K562 (cell line): ENCODE measurements around the gene PHACTR3. TPM values are rescaled to one million over a fixed set of nuclear protein-coding genes. Genes with fewer than 3 reads are reported as not detected.

Source experiments
- ATAC-seq: fragments of 200-7000 bp; cut with Tn5 transposase; 3 replicates; pipeline ENCODE4 v1.9.1; 2020; ENCODE audit warnings: moderate library complexity
- BruUV-seq: library from RNA; stranded (reverse); fragments of 400-500 nt; replicated peaks from 2 replicates; lab custom pipeline; 2021; lab: Mats Ljungman, UMichigan
- CTCF ChIA-PET: fragments of 300-600 bp; formaldehyde crosslinking; extraction: SDS; loops from one replicate; lab custom pipeline; 2021; ENCODE audit warnings: low intra/inter-chr PET ratio; lab: Yijun Ruan, JAX
- POLR2A ChIA-PET: fragments of 300-600, 350-650 bp; sonication (Branson Sonifier 250); formaldehyde crosslinking; extraction: SDS; loops from one replicate; lab custom pipeline; 2021; ENCODE audit warnings: antibody characterized with exemption, inconsistent platforms; lab: Yijun Ruan, JAX
- DNase-seq, 4 experiments: peaks; one replicate each; pipeline versions ENCODE4 v3.0.0 to v3.0.0-alpha.2; 2011 to 2018; ENCODE audit warnings: low spot score in 3 of 4, mixed read lengths in 3 of 4; ENCODE audit errors: extremely low read depth in 1 of 4
- FAIRE-seq: peaks from 2 replicates; lab custom pipeline; 2011; peaks lifted over from hg19 to GRCh38; lab: Jason Lieb, UNC
- H2AFZ ChIP-seq: 2 replicates; pipeline ENCODE4 v1.6.0; 2011; ENCODE audit warnings: low read depth, low read length, control low read depth, inconsistent platforms
- H3K27ac ChIP-seq: fragments of 200-600 bp; 3 replicates; pipeline ENCODE4 v1.8.0; 2011; ENCODE audit warnings: low read depth, mild to moderate bottlenecking, control low read depth, inconsistent platforms, low read length, moderate library complexity, mixed read lengths; ENCODE audit errors: extremely low read depth
- H3K27me3 ChIP-seq, 2 experiments: fragments of 300-600 bp in 1 of 2; 2 replicates in 1 of 2; 3 replicates in 1 of 2; pipeline versions ENCODE4 v1.6.0 to v1.8.0; 2011; ENCODE audit warnings: inconsistent platforms in 2 of 2, low read length in 2 of 2, mild to moderate bottlenecking in 1 of 2, mixed read lengths in 1 of 2, moderate library complexity in 1 of 2; ENCODE audit not compliant: control insufficient read depth in 2 of 2, insufficient read depth in 2 of 2
- H3K36me3 ChIP-seq: fragments of 300-600 bp; 3 replicates; pipeline ENCODE4 v1.8.0; 2011; ENCODE audit warnings: mild to moderate bottlenecking, low read length, inconsistent platforms; ENCODE audit not compliant: control insufficient read depth, insufficient read depth
- H3K4me1 ChIP-seq, 2 experiments: fragments of 200-600 bp in 1 of 2; replicated peaks in 1 of 2; 2 replicates in 1 of 2; 3 replicates in 1 of 2; pipeline versions ENCODE4 v1.5.1 to v1.8.0; 2011; ENCODE audit warnings: inconsistent platforms in 2 of 2, low read length in 2 of 2, mild to moderate bottlenecking in 1 of 2, mixed read lengths in 1 of 2, moderate library complexity in 1 of 2; ENCODE audit not compliant: control insufficient read depth in 2 of 2, insufficient read depth in 2 of 2
- H3K4me2 ChIP-seq: 2 replicates; pipeline ENCODE4 v1.6.1; 2011; ENCODE audit warnings: low read length, control low read depth, inconsistent platforms, mixed read lengths; ENCODE audit not compliant: insufficient read depth
- H3K4me3 ChIP-seq: fragments of 200-600 bp; sonication (generic), shearing (Covaris generic); 2 replicates; pipeline ENCODE4 v1.5.1; 2016; ENCODE audit warnings: control low read depth, inconsistent platforms
- H3K79me2 ChIP-seq: fragments of 200-600 bp; 3 replicates; pipeline ENCODE4 v1.8.0; 2011; ENCODE audit warnings: low read length, inconsistent platforms; ENCODE audit not compliant: control insufficient read depth, insufficient read depth
- H3K9ac ChIP-seq, 2 experiments: 2 replicates each; pipeline versions ENCODE4 v1.6.0 to v1.6.1; 2011; ENCODE audit warnings: low read depth in 2 of 2, low read length in 2 of 2, control low read depth in 1 of 2, inconsistent platforms in 1 of 2, mild to moderate bottlenecking in 1 of 2, mixed read lengths in 1 of 2; ENCODE audit not compliant: insufficient read depth in 1 of 2
- H3K9me1 ChIP-seq: one replicate; pipeline ENCODE4 v1.6.0; 2011; ENCODE audit warnings: inconsistent platforms, mild to moderate bottlenecking, low read length, moderate library complexity; ENCODE audit not compliant: control insufficient read depth, insufficient read depth
- H3K9me3 ChIP-seq: replicated peaks from 2 replicates; pipeline ENCODE4 v1.5.1; 2011; ENCODE audit warnings: low read depth, low read length, inconsistent platforms; ENCODE audit not compliant: control insufficient read depth, insufficient read depth
- H4K20me1 ChIP-seq: replicated peaks from 2 replicates; pipeline ENCODE4 v1.6.1; 2011; ENCODE audit warnings: low read length, inconsistent platforms, mixed read lengths; ENCODE audit not compliant: control insufficient read depth, insufficient read depth
- CAMTA2 ChIP-seq: fragments of 250-450 bp; sonication (Bioruptor Pico); conservative IDR thresholded peaks from 2 replicates; pipeline ENCODE4 v1.5.1; 2022
- CHD2 ChIP-seq: IDR thresholded peaks from 2 replicates; pipeline ENCODE4 v1.6.1; 2011; ENCODE audit warnings: low read depth, low read length
- EWSR1 ChIP-seq: fragments of 450-650 bp; IDR thresholded peaks from 2 replicates; pipeline ENCODE4 v1.6.1; 2018; ENCODE audit warnings: borderline replicate concordance, mild to moderate bottlenecking, low read depth, moderate library complexity; ENCODE audit not compliant: partially characterized antibody
- HMG20A ChIP-seq: fragments of 450-650 bp; formaldehyde crosslinking; conservative IDR thresholded peaks from 2 replicates; pipeline ENCODE4 v1.4.0; 2020; ENCODE audit warnings: mild to moderate bottlenecking, mixed read lengths
- KLF6 ChIP-seq: fragments of 250-450 bp; sonication (Bioruptor Pico); IDR thresholded peaks from 2 replicates; pipeline ENCODE4 v1.4.0; 2020; ENCODE audit warnings: mild to moderate bottlenecking, moderate library complexity, borderline replicate concordance
- MCM2 ChIP-seq: fragments of 450-650 bp; IDR thresholded peaks from 2 replicates; pipeline ENCODE4 v1.6.1; 2017; ENCODE audit warnings: low read depth, mild to moderate bottlenecking
- WGBS: fragments of 100-300 bp; shearing (Covaris generic); methylation state at CpG from one replicate; pipeline ENCODE4 v1.1.6; 2016; ENCODE audit warnings: low coverage, mixed read lengths; ENCODE audit not compliant: insufficient coverage; ENCODE audit errors: missing lambda C conversion rate; 5-methylcytosine and 5-hydroxymethylcytosine counted together
- in situ Hi-C: fragments of 300-500 bp; cut with MboI; formaldehyde crosslinking; loops from 4 replicates; pipeline ENCODE4 v1.15.0; 2018; ENCODE audit warnings: inconsistent platforms, mixed read lengths
- intact Hi-C: fragments of 100-400 bp; cut with micrococcal nuclease; formaldehyde crosslinking; loops from 2 replicates; pipeline ENCODE4 v1.14.2; 2022
- polyA plus RNA-seq, 8 experiments: library from polyadenylated mRNA; depleted of rRNA in 4 of 8; stranded (reverse) in 5 of 8; unstranded in 3 of 8; fragments of >200 nt; fragmentation: Nextera tagmentation in 2 of 8; fragmentation: Illumina TruSeq in 1 of 8; extraction: Ambion mirVana in 2 of 8; extraction: Trizol in 1 of 8; gene quantifications; 2 replicates each; pipeline versions ENCODE4 v1.2.1 to v1.2.3, GENCODE V29; 2011 to 2014; ENCODE audit warnings: inconsistent platforms in 1 of 8, missing spikeins in 1 of 8
- total RNA-seq, 7 experiments: library from RNA; depleted of rRNA in 6 of 7; stranded (reverse); fragments of >200 nt in 6 of 7; fragmentation: Illumina TruSeq in 2 of 7; extraction: Trizol in 2 of 7; gene quantifications; 2 replicates each; pipeline versions ENCODE4 v1.2.1 to v1.2.3, GENCODE V29; 2011 to 2021; ENCODE audit warnings: low replicate concordance in 1 of 7
- TF ChIP-seq, protein P1 (sequence below), 2 experiments: fragments of 450-650 bp; formaldehyde crosslinking in 1 of 2; IDR thresholded peaks; 2 replicates each; pipeline versions ENCODE4 v1.4.0 to v1.6.1; 2014 to 2020; ENCODE audit warnings: mild to moderate bottlenecking in 2 of 2, borderline replicate concordance in 1 of 2, low read depth in 1 of 2

PHACTR3 gene
- total and polyA plus RNA-seq, 9 of the 15 experiments (the other 6 are each of a cell fraction or from before 2014, with no cell fraction given), result not detected

DNA sequence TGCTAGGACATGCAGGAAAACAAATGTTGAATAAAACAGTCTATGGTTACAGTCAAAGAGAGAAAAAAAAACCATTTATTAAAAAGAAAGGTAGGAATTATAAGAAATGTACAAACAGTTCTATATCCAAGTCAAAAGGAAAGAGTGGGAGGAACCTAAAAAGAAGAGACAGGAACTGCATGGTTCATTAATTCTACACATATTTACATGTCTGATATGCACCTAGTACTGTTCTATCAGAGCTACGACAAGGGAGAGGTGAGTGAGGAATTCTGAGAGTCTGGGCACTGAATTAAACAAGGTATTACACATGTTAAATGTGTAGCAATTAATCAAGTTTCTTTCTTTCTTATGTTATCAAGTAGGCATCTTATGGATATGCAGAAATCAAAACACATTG lies 287.2 kb downstream of the PHACTR3 start:
- in situ Hi-C loops (no loop called here), intact Hi-C loops (no loop called here)
- DNase-seq (no peak), FAIRE-seq (no peak), ATAC-seq (no peak)
- no peaks in the 10 kb centered on the region for H3K36me3 ChIP-seq
- no peaks in the 10 kb centered on the region for H3K27me3 ChIP-seq
- H3K27ac ChIP-seq, result no peak overlapping the region
- no peaks in the 10 kb centered on the region for H3K9me3 ChIP-seq
- H2AFZ ChIP-seq, result no peak overlapping the region
- no peaks in the 10 kb centered on the region for H3K4me1 ChIP-seq
- no peaks in the 10 kb centered on the region for H4K20me1 ChIP-seq
- no TSS peak for BruUV-seq
- no peaks in the 10 kb centered on the region for H3K9me1 ChIP-seq
- H3K9ac ChIP-seq, result no peak overlapping the region
- H3K4me3 ChIP-seq, result no peak overlapping the region
- POLR2A ChIA-PET, result interaction anchor here (0.5 kb wide), 1 partner anchor 132 kb away, joined by 3 read pairs; no protein-coding TSS in a partner anchor
- no peak overlapping the region for H3K4me2 ChIP-seq
- 0% methylated on average over 1 of the region's 1 CpG for WGBS
- CTCF ChIA-PET, result no interaction called here
- H3K79me2 ChIP-seq, result no peaks in the 10 kb centered on the region
- TF ChIP-seq CAMTA2 (no peak), KLF6 (CRISPR knock-in tag) (no peak), CHD2 (no peak), MCM2 (no peak), EWSR1 (no peak), HMG20A (CRISPR knock-in tag) (no peak)
- TF ChIP-seq, protein P1, sequence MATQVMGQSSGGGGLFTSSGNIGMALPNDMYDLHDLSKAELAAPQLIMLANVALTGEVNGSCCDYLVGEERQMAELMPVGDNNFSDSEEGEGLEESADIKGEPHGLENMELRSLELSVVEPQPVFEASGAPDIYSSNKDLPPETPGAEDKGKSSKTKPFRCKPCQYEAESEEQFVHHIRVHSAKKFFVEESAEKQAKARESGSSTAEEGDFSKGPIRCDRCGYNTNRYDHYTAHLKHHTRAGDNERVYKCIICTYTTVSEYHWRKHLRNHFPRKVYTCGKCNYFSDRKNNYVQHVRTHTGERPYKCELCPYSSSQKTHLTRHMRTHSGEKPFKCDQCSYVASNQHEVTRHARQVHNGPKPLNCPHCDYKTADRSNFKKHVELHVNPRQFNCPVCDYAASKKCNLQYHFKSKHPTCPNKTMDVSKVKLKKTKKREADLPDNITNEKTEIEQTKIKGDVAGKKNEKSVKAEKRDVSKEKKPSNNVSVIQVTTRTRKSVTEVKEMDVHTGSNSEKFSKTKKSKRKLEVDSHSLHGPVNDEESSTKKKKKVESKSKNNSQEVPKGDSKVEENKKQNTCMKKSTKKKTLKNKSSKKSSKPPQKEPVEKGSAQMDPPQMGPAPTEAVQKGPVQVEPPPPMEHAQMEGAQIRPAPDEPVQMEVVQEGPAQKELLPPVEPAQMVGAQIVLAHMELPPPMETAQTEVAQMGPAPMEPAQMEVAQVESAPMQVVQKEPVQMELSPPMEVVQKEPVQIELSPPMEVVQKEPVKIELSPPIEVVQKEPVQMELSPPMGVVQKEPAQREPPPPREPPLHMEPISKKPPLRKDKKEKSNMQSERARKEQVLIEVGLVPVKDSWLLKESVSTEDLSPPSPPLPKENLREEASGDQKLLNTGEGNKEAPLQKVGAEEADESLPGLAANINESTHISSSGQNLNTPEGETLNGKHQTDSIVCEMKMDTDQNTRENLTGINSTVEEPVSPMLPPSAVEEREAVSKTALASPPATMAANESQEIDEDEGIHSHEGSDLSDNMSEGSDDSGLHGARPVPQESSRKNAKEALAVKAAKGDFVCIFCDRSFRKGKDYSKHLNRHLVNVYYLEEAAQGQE (IDR thresholded peaks at IDR 0.05; ENCODE audit: borderline replicate concordance), result no peak
- TF ChIP-seq, protein P1 (CRISPR knock-in tag; IDR thresholded peaks at IDR 0.05; ENCODE audit: low read depth), result no peak
